Measurements from ENCODE around the gene BANP.

The BANP gene

DNA sequence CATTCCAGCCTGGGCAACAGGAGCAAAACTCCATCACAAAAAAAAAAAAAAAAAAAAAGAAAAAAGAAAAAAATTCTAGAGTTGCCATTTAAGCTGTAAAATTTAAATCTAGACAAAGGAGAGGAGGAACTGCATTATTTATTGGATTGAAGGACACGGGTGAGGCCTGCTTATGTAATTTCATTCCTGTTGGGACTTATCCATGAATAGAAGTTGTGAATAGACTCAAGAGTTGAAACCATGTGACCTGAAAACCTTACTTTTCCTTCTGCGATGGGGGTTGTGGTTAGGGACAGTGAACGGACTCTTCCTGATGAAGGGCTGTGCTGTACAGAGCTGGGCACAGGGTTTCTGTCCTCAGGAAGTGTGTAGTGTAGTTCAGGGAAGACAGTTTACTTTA is 22.5 kb downstream of the BANP start:
- peaks cover 0 to 5% of the 10 kb centered on the region in 2 experiments; a peak in 2 of 3 replicates for H3K36me3 ChIP-seq (ENCODE audit: control insufficient read depth in 2 of 2, insufficient read depth in 1 of 2, low read length in 2 of 2)
- no peak overlapping the region for H3K27ac ChIP-seq (ENCODE audit: extremely low read depth, low read depth, low read length)
- ChIA-PET CTCF (interaction anchor here (0.6 kb wide), 1 partner anchor 890 kb away, joined by 3 read pairs; no protein-coding TSS in a partner anchor), POLR2A (no interaction called here)
- TF ChIP-seq ZNF350 (tag by site-specific recombination; IDR thresholded peaks at IDR 0.05), result no peak
- TF ChIP-seq, protein P1, sequence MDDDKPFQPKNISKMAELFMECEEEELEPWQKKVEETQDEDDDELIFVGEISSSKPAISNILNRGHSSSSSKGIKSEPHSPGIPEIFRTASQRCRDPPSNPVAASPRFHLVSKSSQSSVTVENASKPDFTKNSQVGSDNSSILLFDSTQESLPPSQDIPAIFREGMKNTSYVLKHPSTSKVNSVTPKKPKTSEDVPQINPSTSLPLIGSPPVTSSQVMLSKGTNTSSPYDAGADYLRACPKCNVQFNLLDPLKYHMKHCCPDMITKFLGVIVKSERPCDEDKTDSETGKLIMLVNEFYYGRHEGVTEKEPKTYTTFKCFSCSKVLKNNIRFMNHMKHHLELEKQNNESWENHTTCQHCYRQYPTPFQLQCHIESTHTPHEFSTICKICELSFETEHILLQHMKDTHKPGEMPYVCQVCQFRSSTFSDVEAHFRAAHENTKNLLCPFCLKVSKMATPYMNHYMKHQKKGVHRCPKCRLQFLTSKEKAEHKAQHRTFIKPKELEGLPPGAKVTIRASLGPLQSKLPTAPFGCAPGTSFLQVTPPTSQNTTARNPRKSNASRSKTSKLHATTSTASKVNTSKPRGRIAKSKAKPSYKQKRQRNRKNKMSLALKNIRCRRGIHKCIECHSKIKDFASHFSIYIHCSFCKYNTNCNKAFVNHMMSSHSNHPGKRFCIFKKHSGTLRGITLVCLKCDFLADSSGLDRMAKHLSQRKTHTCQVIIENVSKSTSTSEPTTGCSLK (tag by site-specific recombination; IDR thresholded peaks at IDR 0.05), result no peak
- no peak for TF ChIP-seq ZNF623 (tag by site-specific recombination; IDR thresholded peaks at IDR 0.05)
- TF ChIP-seq, protein P2, sequence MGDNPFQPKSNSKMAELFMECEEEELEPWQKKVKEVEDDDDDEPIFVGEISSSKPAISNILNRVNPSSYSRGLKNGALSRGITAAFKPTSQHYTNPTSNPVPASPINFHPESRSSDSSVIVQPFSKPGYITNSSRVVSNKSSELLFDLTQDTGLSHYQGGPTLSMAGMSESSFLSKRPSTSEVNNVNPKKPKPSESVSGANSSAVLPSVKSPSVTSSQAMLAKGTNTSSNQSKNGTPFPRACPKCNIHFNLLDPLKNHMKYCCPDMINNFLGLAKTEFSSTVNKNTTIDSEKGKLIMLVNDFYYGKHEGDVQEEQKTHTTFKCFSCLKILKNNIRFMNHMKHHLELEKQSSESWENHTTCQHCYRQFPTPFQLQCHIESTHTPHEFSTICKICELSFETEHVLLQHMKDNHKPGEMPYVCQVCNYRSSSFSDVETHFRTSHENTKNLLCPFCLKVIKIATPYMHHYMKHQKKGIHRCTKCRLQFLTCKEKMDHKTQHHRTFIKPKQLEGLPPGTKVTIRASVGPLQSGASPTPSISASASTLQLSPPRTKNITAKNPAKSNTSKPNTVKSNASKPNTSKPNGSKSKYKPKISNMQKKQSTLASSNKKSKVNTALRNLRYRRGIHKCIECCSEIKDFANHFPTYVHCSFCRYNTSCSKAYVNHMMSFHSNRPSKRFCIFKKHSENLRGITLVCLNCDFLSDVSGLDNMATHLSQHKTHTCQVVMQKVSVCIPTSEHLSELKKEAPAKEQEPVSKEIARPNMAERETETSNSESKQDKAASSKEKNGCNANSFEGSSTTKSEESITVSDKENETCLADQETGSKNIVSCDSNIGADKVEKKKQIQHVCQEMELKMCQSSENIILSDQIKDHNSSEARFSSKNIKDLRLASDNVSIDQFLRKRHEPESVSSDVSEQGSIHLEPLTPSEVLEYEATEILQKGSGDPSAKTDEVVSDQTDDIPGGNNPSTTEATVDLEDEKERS (tag by site-specific recombination; IDR thresholded peaks at IDR 0.05), result no peak
- TF ChIP-seq ZNF629 (tag by site-specific recombination; IDR thresholded peaks at IDR 0.05), result no peak
- no peak for TF ChIP-seq ZNF324 (tag by site-specific recombination; IDR thresholded peaks at IDR 0.05)
- no peak for TF ChIP-seq ZSCAN23 (tag by site-specific recombination; IDR thresholded peaks at IDR 0.05)
- TF ChIP-seq ZNF202 (tag by site-specific recombination; IDR thresholded peaks at IDR 0.05; ENCODE audit: borderline replicate concordance), result no peak
- TF ChIP-seq, protein P3, sequence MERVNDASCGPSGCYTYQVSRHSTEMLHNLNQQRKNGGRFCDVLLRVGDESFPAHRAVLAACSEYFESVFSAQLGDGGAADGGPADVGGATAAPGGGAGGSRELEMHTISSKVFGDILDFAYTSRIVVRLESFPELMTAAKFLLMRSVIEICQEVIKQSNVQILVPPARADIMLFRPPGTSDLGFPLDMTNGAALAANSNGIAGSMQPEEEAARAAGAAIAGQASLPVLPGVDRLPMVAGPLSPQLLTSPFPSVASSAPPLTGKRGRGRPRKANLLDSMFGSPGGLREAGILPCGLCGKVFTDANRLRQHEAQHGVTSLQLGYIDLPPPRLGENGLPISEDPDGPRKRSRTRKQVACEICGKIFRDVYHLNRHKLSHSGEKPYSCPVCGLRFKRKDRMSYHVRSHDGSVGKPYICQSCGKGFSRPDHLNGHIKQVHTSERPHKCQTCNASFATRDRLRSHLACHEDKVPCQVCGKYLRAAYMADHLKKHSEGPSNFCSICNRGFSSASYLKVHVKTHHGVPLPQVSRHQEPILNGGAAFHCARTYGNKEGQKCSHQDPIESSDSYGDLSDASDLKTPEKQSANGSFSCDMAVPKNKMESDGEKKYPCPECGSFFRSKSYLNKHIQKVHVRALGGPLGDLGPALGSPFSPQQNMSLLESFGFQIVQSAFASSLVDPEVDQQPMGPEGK (tag by site-specific recombination; IDR thresholded peaks at IDR 0.05), result no peak
- TF ChIP-seq ZNF677 (tag by site-specific recombination; IDR thresholded peaks at IDR 0.05), result no peak
- TF ChIP-seq ZNF140 (tag by site-specific recombination; IDR thresholded peaks at IDR 0.05), result no peak
- TF ChIP-seq WT1 (tag by site-specific recombination; IDR thresholded peaks at IDR 0.05), result no peak
- TF ChIP-seq, protein P4, sequence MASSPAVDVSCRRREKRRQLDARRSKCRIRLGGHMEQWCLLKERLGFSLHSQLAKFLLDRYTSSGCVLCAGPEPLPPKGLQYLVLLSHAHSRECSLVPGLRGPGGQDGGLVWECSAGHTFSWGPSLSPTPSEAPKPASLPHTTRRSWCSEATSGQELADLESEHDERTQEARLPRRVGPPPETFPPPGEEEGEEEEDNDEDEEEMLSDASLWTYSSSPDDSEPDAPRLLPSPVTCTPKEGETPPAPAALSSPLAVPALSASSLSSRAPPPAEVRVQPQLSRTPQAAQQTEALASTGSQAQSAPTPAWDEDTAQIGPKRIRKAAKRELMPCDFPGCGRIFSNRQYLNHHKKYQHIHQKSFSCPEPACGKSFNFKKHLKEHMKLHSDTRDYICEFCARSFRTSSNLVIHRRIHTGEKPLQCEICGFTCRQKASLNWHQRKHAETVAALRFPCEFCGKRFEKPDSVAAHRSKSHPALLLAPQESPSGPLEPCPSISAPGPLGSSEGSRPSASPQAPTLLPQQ (tag by site-specific recombination; IDR thresholded peaks at IDR 0.05), result no peak
- TF ChIP-seq KLF1 (tag by site-specific recombination; IDR thresholded peaks at IDR 0.05), result no peak
- no peak for TF ChIP-seq ZNF292 (tag by site-specific recombination; IDR thresholded peaks at IDR 0.05; ENCODE audit: borderline replicate concordance, low read depth)
- no peak for TF ChIP-seq ZNF610 (tag by site-specific recombination; IDR thresholded peaks at IDR 0.05; ENCODE audit: borderline replicate concordance)
- no peak for TF ChIP-seq ZFP69B (tag by site-specific recombination; IDR thresholded peaks at IDR 0.05)
- no peak for TF ChIP-seq ZNF529 (tag by site-specific recombination; IDR thresholded peaks at IDR 0.05; ENCODE audit: insufficient replicate concordance)
- TF ChIP-seq SP2 (tag by site-specific recombination; IDR thresholded peaks at IDR 0.05), result no peak
- H3K4me1 ChIP-seq (ENCODE audit: control insufficient read depth, insufficient read depth, low read length), result no peaks in the 10 kb centered on the region
- H3K4me3 ChIP-seq (ENCODE audit: low read depth, low read length), result no peak overlapping the region
- no peaks in the 10 kb centered on the region for H3K9me3 ChIP-seq (ENCODE audit: control insufficient read depth, insufficient read depth, low read depth, low read length)
